ENCODE measurements around the gene KCNN4.
"Not testable (repeated sequence)": the region's sequence is repeated elsewhere in the genome, so short reads cannot be mapped to it uniquely, and the experiment has no call there.

The KCNN4 gene

DNA sequence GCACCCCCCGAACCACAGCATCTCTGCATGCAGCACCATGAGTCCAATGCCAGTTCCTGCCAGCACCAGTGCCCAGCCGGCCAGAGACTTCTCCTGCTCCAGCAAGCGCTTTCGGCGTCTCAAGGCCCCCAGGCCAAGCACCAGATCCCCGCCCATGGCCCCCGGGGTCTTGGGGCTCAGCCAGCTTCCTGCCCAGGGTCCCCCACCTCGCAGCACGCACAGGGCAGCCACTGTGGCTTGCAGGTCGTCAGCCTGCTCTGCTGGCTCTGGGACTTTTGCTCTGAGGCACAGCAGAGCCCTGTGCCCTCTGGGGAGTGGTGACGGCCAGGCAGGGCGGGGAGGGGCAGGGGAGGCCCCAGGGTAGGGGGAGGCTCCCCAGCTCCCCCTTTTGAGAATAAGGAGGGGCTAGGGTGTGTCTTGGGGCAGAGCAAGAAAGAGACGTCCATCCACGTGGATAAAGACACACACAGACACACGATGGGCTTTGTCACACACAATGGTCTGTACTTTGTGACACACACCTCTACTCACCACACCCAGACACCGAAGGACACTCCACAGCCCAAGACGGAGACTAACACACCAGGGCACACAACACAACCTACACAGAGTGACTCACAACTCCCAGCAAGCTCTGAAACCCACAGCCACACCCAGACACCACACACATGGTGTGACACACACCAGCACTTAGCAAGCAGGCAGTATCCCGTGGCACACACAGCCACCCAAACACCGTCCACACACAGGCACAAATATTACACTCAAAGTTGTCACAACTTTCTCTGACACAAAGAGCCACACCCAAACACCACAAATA lies at the start of gene KCNN4:
TSS of gene KCNN4 (minus strand) at position 268 of the 820 bp plus-strand sequence. CDS start at position 156, 112 bp downstream.
- DNase-seq (ENCODE audit: low read depth in 2 of 3, low spot score in 2 of 3), result peak in 1 of 3 experiments; percentile 44

DNA sequence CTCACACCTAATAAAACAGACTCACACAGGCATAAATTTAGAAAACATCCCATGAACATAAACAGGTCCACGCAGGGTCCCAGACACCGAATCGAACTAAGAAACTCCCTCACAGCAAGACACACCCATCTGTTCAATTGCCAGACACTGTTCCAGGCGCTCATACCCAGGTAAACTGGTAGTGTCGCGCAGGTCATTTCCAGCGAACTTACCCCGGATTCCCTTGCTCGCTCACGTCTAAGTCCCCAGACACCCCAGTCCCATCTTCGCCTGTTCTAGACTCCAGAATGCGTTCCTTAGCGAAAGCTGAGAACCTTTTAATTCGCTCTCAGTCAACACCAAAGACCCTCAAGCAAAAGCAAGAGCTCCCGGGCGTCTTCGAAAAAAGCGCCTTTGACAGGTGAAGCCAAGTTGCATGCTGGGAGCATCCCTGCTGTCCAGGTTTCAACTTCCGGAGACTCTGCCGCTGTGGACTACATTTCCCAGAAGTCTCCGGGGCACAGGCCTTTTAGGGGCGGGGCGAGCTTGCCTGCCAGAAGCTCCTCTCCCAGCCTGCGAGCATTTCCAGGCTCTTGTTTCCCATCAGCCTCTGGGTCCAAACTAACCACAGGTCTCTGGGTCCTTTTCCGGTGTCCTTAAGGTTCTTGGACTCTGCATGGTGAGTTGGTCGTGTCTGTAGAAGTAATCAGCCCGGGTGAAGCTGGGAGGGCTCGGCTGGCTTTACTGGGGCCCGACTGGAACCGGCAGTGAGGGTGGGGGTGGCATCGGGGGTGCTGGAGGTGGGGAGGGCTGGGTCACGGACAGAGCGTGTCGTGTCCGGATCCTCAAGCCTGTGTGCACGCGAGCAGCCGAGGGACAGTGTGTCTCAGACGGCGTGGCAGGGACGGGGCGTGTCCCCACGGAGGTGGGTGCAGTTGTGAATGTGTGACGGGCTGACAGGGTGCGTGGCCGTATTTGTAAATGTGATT lies 46.3 kb upstream of the KCNN4 start, which contains the start of gene ZNF283:
TSS of gene ZNF283 (plus strand) at position 535 of the 968 bp plus-strand sequence. CDS start 6,184 bp downstream, outside the sequence.
- peak; percentile 57 to 63 (median 62) for DNase-seq (ENCODE audit: low read depth in 2 of 3, low spot score in 2 of 3)

DNA sequence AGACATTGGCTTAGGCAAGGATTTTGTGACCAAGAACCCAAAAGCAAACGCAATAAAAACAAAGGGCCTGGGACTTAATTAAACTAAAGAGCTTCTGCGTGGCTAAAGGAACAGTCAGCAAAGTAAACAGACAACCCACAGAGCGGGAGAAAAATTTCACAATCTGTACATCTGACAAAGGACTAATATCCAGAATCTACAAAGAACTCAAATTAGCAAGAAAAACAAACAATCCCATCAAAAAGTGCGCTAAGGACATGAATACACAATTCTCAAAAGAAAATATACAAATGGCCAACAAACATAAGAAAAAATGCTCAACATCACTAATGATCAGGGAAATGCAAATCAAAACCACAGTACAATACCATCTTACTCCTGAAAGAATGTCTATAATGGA lies 43.8 kb upstream of the KCNN4 start:
- DNase-seq (ENCODE audit: low read depth in 2 of 3, low spot score in 2 of 3), result not testable (repeated sequence)

DNA sequence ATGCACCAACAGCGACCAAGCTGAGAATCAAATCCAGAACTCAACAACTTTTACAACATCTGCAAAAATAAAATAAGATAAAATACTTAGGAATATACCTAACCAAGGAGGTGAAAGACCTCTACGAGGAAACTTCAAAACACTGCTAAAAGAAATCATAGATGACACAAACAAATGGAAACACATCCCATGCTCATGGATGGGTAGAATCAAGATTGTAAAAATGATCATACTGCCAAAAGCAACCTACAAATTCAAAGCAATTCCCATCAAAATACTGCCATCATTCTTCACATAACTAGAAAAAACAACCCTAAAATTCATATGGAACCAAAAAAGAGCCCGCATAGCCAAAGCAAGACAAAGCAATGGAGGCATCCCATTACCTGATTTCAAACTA lies 43.1 kb upstream of the KCNN4 start:
- DNase-seq (ENCODE audit: low read depth in 2 of 3, low spot score in 2 of 3), result not testable (repeated sequence)

GRCh38 chr19:43820884-43821215 lies 40.1 kb upstream of the KCNN4 start:
- no peak for DNase-seq (ENCODE audit: low read depth in 2 of 3, low spot score in 2 of 3)

GRCh38 chr19:43820098-43820883 lies 39.5 kb upstream of the KCNN4 start:
- DNase-seq (ENCODE audit: low read depth in 2 of 3, low spot score in 2 of 3), result no peak

DNA sequence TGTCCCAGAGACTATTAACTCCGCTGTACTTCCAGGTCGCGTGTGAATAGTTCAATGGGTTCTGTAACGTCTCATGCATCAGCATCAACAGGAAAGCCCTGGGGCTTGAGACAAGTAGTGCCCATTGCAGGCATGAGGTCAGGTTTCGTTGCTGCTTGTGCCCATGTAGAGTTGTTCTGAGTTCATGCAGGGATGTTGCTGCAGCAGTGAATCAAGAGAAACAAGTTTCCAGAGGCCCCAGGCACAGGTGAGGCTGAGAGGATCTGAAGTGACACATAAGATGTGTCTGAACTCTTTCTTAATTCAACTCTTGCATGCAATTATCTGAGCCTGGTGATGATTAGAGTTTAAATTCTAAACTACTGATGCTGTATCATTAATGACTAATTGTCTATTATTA lies 37.7 kb upstream of the KCNN4 start:
- no peak for DNase-seq (ENCODE audit: low read depth in 2 of 3, low spot score in 2 of 3)

GRCh38 chr19:43817454-43817853 lies 36.7 kb upstream of the KCNN4 start:
- not testable (repeated sequence) for DNase-seq (ENCODE audit: low read depth in 2 of 3, low spot score in 2 of 3)

GRCh38 chr19:43814663-43815352 lies 34.0 kb upstream of the KCNN4 start:
- DNase-seq (ENCODE audit: low read depth in 2 of 3, low spot score in 2 of 3), result no peak

- DNase-seq (ENCODE audit: low read depth in 2 of 3, low spot score in 2 of 3), result no peak
Observed at GRCh38 chr19:43812688-43813087, 31.9 kb upstream of the KCNN4 start.

- no peak for DNase-seq (ENCODE audit: low read depth in 2 of 3, low spot score in 2 of 3)
Observed at GRCh38 chr19:43812259-43812658, 31.5 kb upstream of the KCNN4 start.

DNA sequence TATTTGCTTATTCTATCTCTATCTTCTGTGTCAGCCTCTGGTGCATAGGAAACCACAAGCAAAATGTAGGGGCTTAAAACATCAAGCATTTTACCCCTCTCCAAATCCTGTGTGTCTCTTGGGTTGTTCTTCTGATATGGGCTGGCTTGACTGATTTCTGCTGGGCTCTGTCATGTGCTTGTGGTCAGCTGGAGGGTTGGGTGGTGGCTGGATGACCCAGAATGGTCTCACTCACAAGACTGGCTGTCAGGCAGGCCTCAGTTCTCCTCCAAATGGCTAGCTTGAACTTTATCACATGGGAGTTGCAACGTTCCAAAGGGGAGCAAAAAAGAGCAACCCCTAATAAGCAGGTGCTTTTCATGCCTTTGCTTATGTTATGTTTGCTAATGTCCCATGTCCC lies 31.1 kb upstream of the KCNN4 start:
- no peak for DNase-seq (ENCODE audit: low read depth in 2 of 3, low spot score in 2 of 3)

DNA sequence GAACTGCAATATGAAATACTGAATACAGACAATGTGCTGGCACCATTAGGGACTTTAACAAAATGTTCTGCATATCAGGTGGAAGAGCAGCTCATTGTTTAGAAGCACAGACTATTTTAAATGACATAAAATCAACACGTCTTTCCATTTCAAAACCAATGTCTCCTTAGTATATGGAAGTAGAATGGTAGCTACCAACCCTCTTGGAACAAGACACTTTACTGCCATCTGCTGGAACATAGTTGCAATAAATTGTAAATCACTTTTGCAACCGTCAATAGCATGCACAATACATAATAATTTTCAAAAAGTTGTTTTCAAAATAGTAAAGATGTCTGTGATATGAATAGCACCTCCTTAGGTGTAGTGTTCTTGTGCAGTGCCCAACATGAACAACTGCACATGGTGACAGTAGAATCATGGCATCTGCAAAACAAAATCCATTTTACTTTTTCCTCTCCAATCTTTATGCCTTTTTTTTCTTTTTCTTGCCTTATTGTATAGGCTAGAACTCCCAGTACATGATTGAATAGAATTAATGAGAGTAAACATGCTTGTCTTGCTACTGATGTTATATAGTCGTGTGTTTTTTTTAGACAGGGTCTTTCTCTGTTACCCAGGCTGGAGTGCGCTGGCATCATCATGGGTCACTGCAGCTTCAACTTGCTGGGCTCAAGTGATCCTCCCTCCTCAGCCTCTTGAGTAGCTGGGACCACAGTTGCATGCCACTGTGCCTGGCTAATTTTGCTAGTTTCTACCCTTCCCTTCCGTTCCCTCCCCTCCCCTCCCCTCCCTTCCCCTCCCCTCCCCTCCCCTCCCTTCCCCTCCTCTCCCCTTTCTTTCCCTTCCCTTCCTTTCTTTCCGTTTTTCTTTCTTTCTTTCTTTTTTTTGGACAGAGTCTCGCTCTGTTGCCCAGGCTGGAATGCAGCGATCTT lies 29.3 kb upstream of the KCNN4 start:
- DNase-seq (ENCODE audit: low read depth in 2 of 3, low spot score in 2 of 3), result no peak

- no peak for DNase-seq (ENCODE audit: low read depth in 2 of 3, low spot score in 2 of 3)
Observed at GRCh38 chr19:43807651-43808050, 26.9 kb upstream of the KCNN4 start.

DNA sequence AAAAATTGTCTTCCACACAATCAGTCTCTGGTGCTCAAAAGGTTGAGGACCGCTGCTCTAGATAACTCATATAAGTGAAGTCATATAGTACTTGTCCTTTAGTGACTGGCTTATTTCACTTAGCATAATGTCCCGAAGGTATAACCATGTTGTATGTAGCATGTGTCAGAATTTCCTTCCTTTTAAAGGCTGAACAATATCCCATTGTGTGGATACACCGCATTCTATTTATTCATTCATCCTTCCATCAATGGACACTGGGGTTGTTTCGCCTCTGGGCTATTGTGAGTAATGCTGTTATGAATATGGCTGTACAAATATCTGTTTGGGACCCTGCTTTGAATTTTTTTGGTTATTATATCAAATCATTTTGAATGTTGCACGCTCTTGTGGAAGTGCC lies 26.1 kb upstream of the KCNN4 start:
- DNase-seq (ENCODE audit: low read depth in 2 of 3, low spot score in 2 of 3), result no peak

DNA sequence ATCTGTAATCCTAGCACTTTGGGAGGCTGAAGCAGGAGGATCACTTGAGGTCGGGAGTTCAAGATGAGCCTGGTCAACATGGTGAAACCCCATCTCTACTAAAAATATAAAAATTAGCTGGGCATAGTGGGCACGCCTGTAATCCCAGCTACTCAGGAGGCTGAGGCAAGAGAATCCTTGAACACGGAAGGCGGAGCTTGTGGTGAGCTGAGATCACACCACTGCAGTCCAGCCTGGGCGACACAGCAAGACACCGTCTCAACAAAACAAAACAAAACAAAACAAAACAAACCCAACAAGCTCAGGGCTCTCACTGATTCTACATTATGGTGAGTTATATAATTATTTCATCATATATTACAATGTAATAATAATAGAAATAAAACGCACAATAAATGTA lies 25.6 kb upstream of the KCNN4 start:
- not testable (repeated sequence) for DNase-seq (ENCODE audit: low read depth in 2 of 3, low spot score in 2 of 3)

DNA sequence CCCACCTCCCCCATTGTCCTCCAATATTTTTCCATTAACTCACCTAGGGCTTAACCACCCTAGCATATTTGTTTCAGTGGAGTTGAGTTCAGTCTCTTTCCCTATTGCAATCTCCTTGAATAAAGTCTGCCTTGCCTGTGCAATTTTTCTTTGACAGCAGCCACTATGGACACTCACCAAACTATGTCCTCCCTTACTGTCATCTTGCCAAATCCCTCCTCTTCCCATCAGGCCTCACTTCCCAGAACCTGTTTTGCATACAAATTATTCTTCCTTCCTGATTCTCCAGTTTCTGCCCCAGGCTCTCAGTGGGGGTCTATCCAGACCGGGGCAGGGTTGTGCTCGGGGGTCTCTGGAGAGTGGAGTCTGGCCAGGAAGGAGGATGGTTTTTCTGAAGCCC lies 23.7 kb upstream of the KCNN4 start:
- no peak for DNase-seq (ENCODE audit: low read depth in 2 of 3, low spot score in 2 of 3)

DNA sequence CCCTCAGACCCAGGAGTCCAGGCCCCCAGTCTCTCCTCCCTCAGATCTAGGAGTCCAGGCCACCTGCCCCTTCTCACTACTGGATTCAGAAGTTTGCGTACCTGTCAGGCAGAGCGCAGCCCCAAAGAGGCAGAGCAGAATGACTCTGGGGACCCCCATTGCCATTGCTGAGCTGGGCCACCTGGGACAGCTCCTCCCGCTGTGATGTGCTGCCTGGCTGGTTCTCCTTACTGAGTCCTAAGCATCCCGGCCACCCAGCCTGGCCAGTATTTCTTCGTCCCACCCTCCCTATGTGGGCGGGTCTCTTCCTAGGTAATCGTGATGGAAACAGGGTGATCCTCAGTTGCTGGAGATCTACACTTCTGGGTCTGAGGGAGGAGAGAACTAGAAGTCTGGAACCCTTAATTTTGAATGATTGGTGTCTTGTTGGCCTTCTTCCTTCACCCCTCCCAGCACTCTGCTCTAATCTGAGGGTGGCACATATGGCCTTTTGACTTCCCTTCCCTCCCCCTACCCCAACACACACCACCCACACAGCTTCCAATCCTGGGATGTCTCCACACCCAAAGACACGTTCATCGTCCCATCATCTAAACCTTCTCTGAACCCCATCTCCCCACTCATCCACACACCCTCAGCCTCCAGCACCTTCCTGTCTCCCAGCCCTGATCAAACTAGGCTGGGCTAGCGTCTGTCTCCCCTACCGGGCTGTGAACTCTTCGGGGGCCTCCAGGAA lies 21.6 kb upstream of the KCNN4 start, which contains the start of gene LYPD5:
TSS of gene LYPD5 (minus strand) at position 232 of the 736 bp plus-strand sequence. CDS start at position 165, 67 bp downstream.
- no peak for DNase-seq (ENCODE audit: low read depth in 2 of 3, low spot score in 2 of 3)

Measured in activated CD8-positive, alpha-beta memory T cell treated with anti-CD3 and anti-CD28 coated beads for 48 hours (primary cell).